OCI-M2 (cell line): ENCODE data around the gene NFYA.

Experiments
- DNase-seq: peaks from one replicate; lab custom pipeline; 2025; ENCODE audit not compliant: unreplicated experiment; lab: John Stamatoyannopoulos, UW

Gene NFYA

GRCh38 chr6:41046084-41046483 lies 26.7 kb upstream of the NFYA start:
- DNase-seq = no peak

GRCh38 chr6:41047306-41047705 lies 25.5 kb upstream of the NFYA start:
- no peak for DNase-seq

GRCh38 chr6:41047745-41048732 lies 24.7 kb upstream of the NFYA start:
- DNase-seq = no peak

- no peak for DNase-seq
Measured at GRCh38 chr6:41049521-41049920, 23.3 kb upstream of the NFYA start.

GRCh38 chr6:41049955-41050354 lies 22.8 kb upstream of the NFYA start:
- no peak for DNase-seq

- no peak for DNase-seq
Measured at GRCh38 chr6:41050536-41050935, 22.2 kb upstream of the NFYA start.

- no peak for DNase-seq
Measured at GRCh38 chr6:41051873-41052272, 20.9 kb upstream of the NFYA start.

GRCh38 chr6:41053041-41053440 lies 19.7 kb upstream of the NFYA start, which contains the start of gene APOBEC2:
APOBEC2 (plus strand) TSS chr6:41053202; CDS start chr6:41053348, 146 bp downstream.
- no peak for DNase-seq

- DNase-seq = no peak
Measured at GRCh38 chr6:41054511-41054910, 18.3 kb upstream of the NFYA start.

- DNase-seq = no peak
Measured at GRCh38 chr6:41055149-41055548, 17.6 kb upstream of the NFYA start.

- no peak for DNase-seq
Measured at GRCh38 chr6:41056768-41057490, 15.8 kb upstream of the NFYA start.

GRCh38 chr6:41058783-41059181 lies 14.0 kb upstream of the NFYA start:
- no peak for DNase-seq

- DNase-seq = no peak
Measured at GRCh38 chr6:41059556-41059955, 13.2 kb upstream of the NFYA start.

GRCh38 chr6:41061196-41061726 lies 11.5 kb upstream of the NFYA start:
- DNase-seq = no peak

GRCh38 chr6:41062056-41062455 lies 10.7 kb upstream of the NFYA start:
- no peak for DNase-seq

GRCh38 chr6:41063884-41064285 lies 8.9 kb upstream of the NFYA start:
- no peak for DNase-seq

GRCh38 chr6:41064841-41065240 lies 7.9 kb upstream of the NFYA start:
- DNase-seq = no peak

GRCh38 chr6:41065550-41066026 lies 7.2 kb upstream of the NFYA start:
- DNase-seq = no peak

- DNase-seq = no peak
Measured at GRCh38 chr6:41066867-41067304, 5.9 kb upstream of the NFYA start.

- DNase-seq = no peak
Measured at GRCh38 chr6:41071501-41071922, 1.3 kb upstream of the NFYA start.
